Tibial artery (tissue), 4 donors: ENCODE results near the gene PEX14.

Source experiments
- DNase-seq, 2 donors: peaks; one replicate each; pipeline ENCODE4 v3.0.0-alpha.2; 2019
- H3K27ac ChIP-seq, 2 donors: fragments of 200-600 bp; sonication (generic) in 1 of 2; 1 replicate in 1 of 2; 2 replicates in 1 of 2; pipeline ENCODE4 v1.5.1; 2018 to 2019; ENCODE audit warnings: mild to moderate bottlenecking in 1 of 2
- H3K27me3 ChIP-seq, 2 donors: fragments of 200-600 bp; sonication (generic) in 1 of 2; one replicate each; pipeline versions ENCODE4 v1.5.1 to v1.6.0; 2016 to 2019
- H3K36me3 ChIP-seq, 3 donors: fragments of 200-600 bp; sonication (generic) in 2 of 3; one replicate each; pipeline ENCODE4 v1.5.1; 2016 to 2019; ENCODE audit warnings: mild to moderate bottlenecking in 2 of 3
- H3K4me1 ChIP-seq, 4 donors: fragments of 200-600 bp; sonication (generic) in 2 of 4; 1 replicate in 3 of 4; 2 replicates in 1 of 4; pipeline ENCODE4 v1.5.1; 2016 to 2019
- H3K4me3 ChIP-seq, 2 donors: fragments of 200-600 bp; sonication (generic) in 1 of 2; 1 replicate in 1 of 2; 2 replicates in 1 of 2; pipeline ENCODE4 v1.5.1; 2018 to 2019; ENCODE audit warnings: mild to moderate bottlenecking in 2 of 2
- H3K9me3 ChIP-seq, 3 donors: fragments of 200-600 bp; sonication (generic) in 1 of 3; one replicate each; pipeline ENCODE4 v1.5.1; 2016 to 2019
- CTCF ChIP-seq, 2 experiments: fragments of 200-600 bp in 1 of 2; fragments of 450-650 bp in 1 of 2; IDR thresholded peaks; one replicate each; pipeline ENCODE4 v1.5.1; 2017 to 2019; ENCODE audit warnings: antibody characterized with exemption in 2 of 2, mild to moderate bottlenecking in 1 of 2, moderate library complexity in 1 of 2
- intact Hi-C: fragments of 100-400 bp; cut with DNase I; formaldehyde crosslinking; loops from one replicate; pipeline ENCODE4 v1.15.0; 2023; ENCODE audit warnings: low total_unique reads

Gene PEX14

GRCh38 chr1:10631811-10632593 lies 157.3 kb downstream of the PEX14 start:
- intact Hi-C loops, result no loop called here
- H3K4me3 ChIP-seq, result no peak overlapping the region

GRCh38 chr1:10632691-10633090 lies 157.9 kb downstream of the PEX14 start:
- no peak for TF ChIP-seq CTCF (IDR thresholded peaks at IDR 0.05)
- H3K27ac ChIP-seq, result peak overlapping the region; percentile 87 to 88
- no peak for DNase-seq
- H3K9me3 ChIP-seq, result no peaks in the 10 kb centered on the region
- no peaks in the 10 kb centered on the region for H3K27me3 ChIP-seq
- intact Hi-C loops, result no loop called here
- H3K4me3 ChIP-seq, result no peak overlapping the region
- H3K4me1 ChIP-seq, result peaks cover 11 to 84% (median 67%) of the 10 kb centered on the region in 4 donors
- H3K36me3 ChIP-seq, result no peaks in the 10 kb centered on the region

More at GRCh38 chr1:10631811-10632593, 157.3 kb downstream of the PEX14 start:
- Histone ChIP-seq H3K9me3 (no peaks in the 10 kb centered on the region), H3K27ac (peak overlapping the region; percentile 87 to 88), H3K27me3 (no peaks in the 10 kb centered on the region), H3K36me3 (no peaks in the 10 kb centered on the region), H3K4me1 (peaks cover 11 to 77% (median 65%) of the 10 kb centered on the region in 4 donors)
- DNase-seq, result peak in 1 of 2 donors; percentile 67
- TF ChIP-seq CTCF (IDR thresholded peaks at IDR 0.05), result peak in 1 of 2 experiments; percentile 10

- Histone ChIP-seq H3K27ac (peak overlapping the region; percentile 87 to 88), H3K27me3 (no peaks in the 10 kb centered on the region), H3K36me3 (peaks cover 0 to 5% (median 0%) of the 10 kb centered on the region in 3 donors), H3K9me3 (no peaks in the 10 kb centered on the region), H3K4me3 (no peak overlapping the region), H3K4me1 (peaks cover 11 to 83% (median 68%) of the 10 kb centered on the region in 4 donors)
- no peak for DNase-seq
- intact Hi-C loops, result no loop called here
- TF ChIP-seq CTCF (IDR thresholded peaks at IDR 0.05), result no peak
These were observed 158.7 kb downstream of the PEX14 start for GRCh38 chr1:10633416-10633815.

- no peak for TF ChIP-seq CTCF (IDR thresholded peaks at IDR 0.05)
- no peaks in the 10 kb centered on the region for H3K9me3 ChIP-seq
- H3K27ac ChIP-seq, result peak overlapping the region; percentile 87 to 88
- H3K4me3 ChIP-seq, result no peak overlapping the region
- H3K36me3 ChIP-seq, result peaks cover 0 to 7% (median 0%) of the 10 kb centered on the region in 3 donors
- peaks cover 11 to 78% (median 65%) of the 10 kb centered on the region in 4 donors for H3K4me1 ChIP-seq
- intact Hi-C loops, result no loop called here
- no peak for DNase-seq
- no peaks in the 10 kb centered on the region for H3K27me3 ChIP-seq
These were observed 159.3 kb downstream of the PEX14 start for GRCh38 chr1:10634075-10634427.

- peak in 1 of 2 experiments; percentile 9 for TF ChIP-seq CTCF (IDR thresholded peaks at IDR 0.05)
- Histone ChIP-seq H3K9me3 (no peaks in the 10 kb centered on the region), H3K4me3 (no peak overlapping the region), H3K27me3 (no peaks in the 10 kb centered on the region), H3K27ac (peak overlapping the region; percentile 87 to 88), H3K4me1 (peaks cover 11 to 73% (median 61%) of the 10 kb centered on the region in 4 donors), H3K36me3 (peaks cover 3 to 11% (median 4%) of the 10 kb centered on the region in 3 donors)
- peak; percentile 59 to 87 for DNase-seq
- intact Hi-C loops, result loop anchor here (5.0 kb wide), 1 partner anchor 58 kb away; no protein-coding TSS in a partner anchor
These were observed 159.8 kb downstream of the PEX14 start for GRCh38 chr1:10634428-10635084.
